GM12878 (cell line): Measurements from ENCODE around the gene WNT11. TPM values are rescaled to one million over a fixed set of nuclear protein-coding genes. Genes with fewer than 3 reads are reported as not detected.

Experiments
- ATAC-seq: fragments of 200-7000 bp; cut with Tn5 transposase; 3 replicates; pipeline ENCODE4 v1.9.1; 2020; ENCODE audit warnings: mild to moderate bottlenecking, moderate library complexity
- BruUV-seq: library from RNA; stranded (reverse); fragments of 400-500 nt; replicated peaks from 2 replicates; lab custom pipeline; 2021; lab: Mats Ljungman, UMichigan
- CTCF ChIA-PET: fragments of 300-600 bp; sonication (Branson Sonifier 250); formaldehyde crosslinking; extraction: SDS; loops from one replicate; lab custom pipeline; 2021; ENCODE audit warnings: inconsistent platforms; lab: Yijun Ruan, JAX
- POLR2A ChIA-PET: fragments of 350-600 bp; formaldehyde crosslinking; extraction: SDS; loops from one replicate; lab custom pipeline; 2021; ENCODE audit warnings: inconsistent platforms; lab: Charles Lee
- RAD21 ChIA-PET: fragments of 300-600 bp; sonication (Branson Sonifier 250); formaldehyde crosslinking; loops from one replicate; lab custom pipeline; 2023; ENCODE audit warnings: antibody characterized with exemption; ENCODE audit not compliant: unreplicated experiment; lab: Charles Lee
- SMC1A ChIA-PET: fragments of 300-600 bp; sonication (Branson Sonifier 250); formaldehyde crosslinking; loops from one replicate; lab custom pipeline; 2023; ENCODE audit not compliant: unreplicated experiment, uncharacterized antibody; lab: Charles Lee
- DNase-seq: peaks from one replicate; pipeline ENCODE4 v3.0.0-alpha.2; 2011; ENCODE audit warnings: low read depth, low spot score
- FAIRE-seq: peaks from 3 replicates; lab custom pipeline; 2011; peaks lifted over from hg19 to GRCh38; lab: Jason Lieb, UNC
- H2AFZ ChIP-seq: 2 replicates; pipeline ENCODE4 v1.6.0; 2011; ENCODE audit warnings: low read depth, low read length, control low read depth; ENCODE audit not compliant: control insufficient read depth
- H3K27ac ChIP-seq: 2 replicates; pipeline ENCODE4 v1.5.1; 2011; ENCODE audit warnings: control low read depth; ENCODE audit not compliant: control insufficient read depth, insufficient read depth
- H3K27me3 ChIP-seq, 2 experiments: replicated peaks in 1 of 2; 2 replicates each; pipeline versions ENCODE4 v1.6.0 to v1.6.1; 2011; ENCODE audit warnings: low read length in 1 of 2; ENCODE audit not compliant: control insufficient read depth in 2 of 2, insufficient read depth in 2 of 2
- H3K36me3 ChIP-seq, 2 experiments: 2 replicates each; pipeline ENCODE4 v1.5.1; 2011; ENCODE audit warnings: low read length in 1 of 2; ENCODE audit not compliant: control insufficient read depth in 2 of 2, insufficient read depth in 2 of 2
- H3K4me1 ChIP-seq: 2 replicates; pipeline ENCODE4 v1.6.1; 2011; ENCODE audit warnings: mild to moderate bottlenecking, low read length, moderate library complexity, mixed read lengths; ENCODE audit not compliant: control insufficient read depth, insufficient read depth
- H3K4me2 ChIP-seq: 2 replicates; pipeline ENCODE4 v1.6.0; 2011; ENCODE audit warnings: control low read depth; ENCODE audit not compliant: control insufficient read depth, insufficient read depth
- H3K4me3 ChIP-seq: fragments of 200-600 bp; sonication (generic); 2 replicates; pipeline ENCODE4 v1.5.1; 2016
- H3K79me2 ChIP-seq: 2 replicates; pipeline ENCODE4 v1.6.0; 2011; ENCODE audit warnings: low read length; ENCODE audit not compliant: control insufficient read depth, insufficient read depth
- H3K9ac ChIP-seq: 2 replicates; pipeline ENCODE4 v1.8.0; 2011; ENCODE audit warnings: low read length, control low read depth, mixed read lengths; ENCODE audit not compliant: control insufficient read depth, insufficient read depth
- H3K9me3 ChIP-seq: replicated peaks from 3 replicates; pipeline ENCODE4 v1.5.1; 2011; ENCODE audit warnings: mild to moderate bottlenecking, low read length; ENCODE audit not compliant: control insufficient read depth, insufficient read depth
- H4K20me1 ChIP-seq: 2 replicates; pipeline ENCODE4 v1.6.0; 2011; ENCODE audit not compliant: control insufficient read depth, insufficient read depth
- BCL11A ChIP-seq: IDR thresholded peaks from 2 replicates; pipeline ENCODE4 v1.6.1; 2011; ENCODE audit warnings: low read depth, low read length
- BRCA1 ChIP-seq: IDR thresholded peaks from 2 replicates; pipeline ENCODE4 v1.6.1; 2011; ENCODE audit warnings: low read depth, low read length, improper control_type of control experiment
- CREB1 ChIP-seq: IDR thresholded peaks from 2 replicates; pipeline ENCODE4 v1.6.1; 2012; ENCODE audit warnings: low read depth, mild to moderate bottlenecking, inconsistent platforms
- GABPA ChIP-seq: IDR thresholded peaks from 2 replicates; pipeline ENCODE4 v1.6.1; 2014; ENCODE audit warnings: antibody characterized with exemption, low read depth, mild to moderate bottlenecking, inconsistent platforms
- IKZF1 ChIP-seq: fragments of 450-650 bp; conservative IDR thresholded peaks from 2 replicates; pipeline ENCODE4 v1.6.1; 2017; ENCODE audit warnings: antibody characterized with exemption, mild to moderate bottlenecking
- LARP7 ChIP-seq: fragments of 450-650 bp; IDR thresholded peaks from 2 replicates; pipeline ENCODE4 v1.6.1; 2017; ENCODE audit warnings: mild to moderate bottlenecking
- MYC ChIP-seq: IDR thresholded peaks from 2 replicates; pipeline ENCODE4 v1.6.1; 2011; ENCODE audit warnings: mild to moderate bottlenecking, low read length, moderate library complexity, inconsistent platforms; ENCODE audit not compliant: insufficient read depth, insufficient replicate concordance, insufficient read length, severe bottlenecking
- PKNOX1 ChIP-seq: fragments of 450-650 bp; IDR thresholded peaks from 2 replicates; pipeline ENCODE4 v1.6.1; 2016; ENCODE audit warnings: mild to moderate bottlenecking
- SPI1 ChIP-seq: IDR thresholded peaks from 2 replicates; pipeline ENCODE4 v1.6.1; 2011; ENCODE audit warnings: low read depth, mild to moderate bottlenecking, low read length, moderate library complexity, borderline replicate concordance; ENCODE audit not compliant: insufficient read depth
- SRF ChIP-seq, 2 experiments: IDR thresholded peaks; 2 replicates each; pipeline ENCODE4 v1.6.1; 2011; ENCODE audit warnings: low read depth in 2 of 2, low read length in 2 of 2, mild to moderate bottlenecking in 1 of 2, moderate library complexity in 1 of 2
- ZBTB40 ChIP-seq: fragments of 450-650 bp; IDR thresholded peaks from 2 replicates; pipeline ENCODE4 v1.6.1; 2016; ENCODE audit warnings: mild to moderate bottlenecking, moderate library complexity, borderline replicate concordance
- WGBS: methylation state at CpG from one replicate; pipeline ENCODE4 v1.1.6; 2016; ENCODE audit warnings: low lambda C conversion rate; ENCODE audit not compliant: insufficient replicate concordance, insufficient coverage; ENCODE audit errors: missing lambda C conversion rate; 5-methylcytosine and 5-hydroxymethylcytosine counted together
- in situ Hi-C: fragments of 300-500 bp; cut with MboI; formaldehyde crosslinking; loops from 9 replicates; pipeline ENCODE4 v1.14.3; 2018; ENCODE audit warnings: mixed read lengths
- intact Hi-C: fragments of 100-400 bp; cut with micrococcal nuclease; formaldehyde crosslinking; loops from one replicate; pipeline ENCODE4 v1.14.2; 2022; ENCODE audit not compliant: unreplicated experiment
- polyA plus RNA-seq, 11 experiments: library from polyadenylated mRNA; depleted of rRNA in 4 of 11; unstranded in 6 of 11; stranded (reverse) in 5 of 11; fragments of >200 nt; fragmentation: Nextera tagmentation in 4 of 11; fragmentation: Illumina TruSeq in 1 of 11; extraction: Ambion mirVana in 4 of 11; extraction: Trizol in 1 of 11; gene quantifications; 1 replicate in 1 of 11; 2 replicates in 10 of 11; pipeline versions ENCODE4 v1.2.1 to v1.2.3, GENCODE V29; 2011 to 2016; ENCODE audit warnings: inconsistent platforms in 2 of 11, missing spikeins in 2 of 11, low read depth in 1 of 11
- total RNA-seq, 4 experiments: library from RNA; depleted of rRNA in 3 of 4; stranded (reverse); fragments of >200 nt in 3 of 4; fragmentation: Illumina TruSeq in 1 of 4; extraction: Trizol in 1 of 4; gene quantifications; 2 replicates each; pipeline versions ENCODE4 v1.2.1 to v1.2.3, GENCODE V29; 2013 to 2021
- TF ChIP-seq, protein P1 (sequence below): IDR thresholded peaks from 2 replicates; pipeline ENCODE4 v1.6.1; 2012; ENCODE audit warnings: low read depth, low read length, improper control_type of control experiment

WNT11 gene
- total and polyA plus RNA-seq, 10 of the 15 experiments (the other 5 are each of a cell fraction or from before 2014, with no cell fraction given) = 0.05 to 0.19 TPM; not detected in 8

- RAD21 ChIA-PET = interaction anchor here (1.1 kb wide), 1 partner anchor 38 kb away, joined by 5 read pairs; no protein-coding TSS in a partner anchor
- no peak for ATAC-seq
- no peak overlapping the region for H3K9ac ChIP-seq
Measured at GRCh38 chr11:76245720-76246119, 39.4 kb upstream of the WNT11 start.

More at GRCh38 chr11:76245720-76246119, 39.4 kb upstream of the WNT11 start:
- H3K27me3 ChIP-seq = peaks cover 0 to 3% of the 10 kb centered on the region in 2 experiments; a peak in 2 of 4 replicates
- peaks cover 7% of the 10 kb centered on the region; the same call in 2 of the 3 replicates for H3K9me3 ChIP-seq
- ChIA-PET POLR2A (no interaction called here), SMC1A (no interaction called here), CTCF (interaction anchor here (0.8 to 0.9 kb wide), 2 partner anchors 24 to 73 kb away, joined by 3 read pairs; no protein-coding TSS in a partner anchor)
- H3K36me3 ChIP-seq = no peaks in the 10 kb centered on the region
- TF ChIP-seq MYC = no peak
- TF ChIP-seq BCL11A = no peak
- no peak for TF ChIP-seq SPI1
- TF ChIP-seq SRF (IDR thresholded peaks at IDR 0.05; ENCODE audit: low read depth in 2 of 2, low read length in 2 of 2) = no peak
- no peak for TF ChIP-seq LARP7
- TF ChIP-seq PKNOX1 = no peak
- TF ChIP-seq BRCA1 = no peak
- no peak for TF ChIP-seq CREB1
- TF ChIP-seq GABPA = no peak
- TF ChIP-seq, protein P1, sequence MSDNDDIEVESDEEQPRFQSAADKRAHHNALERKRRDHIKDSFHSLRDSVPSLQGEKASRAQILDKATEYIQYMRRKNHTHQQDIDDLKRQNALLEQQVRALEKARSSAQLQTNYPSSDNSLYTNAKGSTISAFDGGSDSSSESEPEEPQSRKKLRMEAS = no peak
- no peak for TF ChIP-seq ZBTB40
- no peak for TF ChIP-seq IKZF1
- in situ Hi-C loops (no loop called here), intact Hi-C loops (no loop called here)
- no peaks in the 10 kb centered on the region for H3K79me2 ChIP-seq
- no TSS peak for BruUV-seq
- no peak for FAIRE-seq
- no peak overlapping the region for H3K4me2 ChIP-seq
- no peak overlapping the region for H3K27ac ChIP-seq
- DNase-seq = no peak
- no peaks in the 10 kb centered on the region for H3K4me1 ChIP-seq
- no peak overlapping the region for H2AFZ ChIP-seq
- H3K4me3 ChIP-seq = no peak overlapping the region
- no peaks in the 10 kb centered on the region; the same call in 1 of the 2 replicates for H4K20me1 ChIP-seq
- 0% methylated on average over 2 of the region's 2 CpGs for WGBS
